Measurements from ENCODE around the gene KSR2.

GRCh38 chr12:117908411-117908810 lies 60.4 kb downstream of the KSR2 start:
- TF ChIP-seq, protein P1, sequence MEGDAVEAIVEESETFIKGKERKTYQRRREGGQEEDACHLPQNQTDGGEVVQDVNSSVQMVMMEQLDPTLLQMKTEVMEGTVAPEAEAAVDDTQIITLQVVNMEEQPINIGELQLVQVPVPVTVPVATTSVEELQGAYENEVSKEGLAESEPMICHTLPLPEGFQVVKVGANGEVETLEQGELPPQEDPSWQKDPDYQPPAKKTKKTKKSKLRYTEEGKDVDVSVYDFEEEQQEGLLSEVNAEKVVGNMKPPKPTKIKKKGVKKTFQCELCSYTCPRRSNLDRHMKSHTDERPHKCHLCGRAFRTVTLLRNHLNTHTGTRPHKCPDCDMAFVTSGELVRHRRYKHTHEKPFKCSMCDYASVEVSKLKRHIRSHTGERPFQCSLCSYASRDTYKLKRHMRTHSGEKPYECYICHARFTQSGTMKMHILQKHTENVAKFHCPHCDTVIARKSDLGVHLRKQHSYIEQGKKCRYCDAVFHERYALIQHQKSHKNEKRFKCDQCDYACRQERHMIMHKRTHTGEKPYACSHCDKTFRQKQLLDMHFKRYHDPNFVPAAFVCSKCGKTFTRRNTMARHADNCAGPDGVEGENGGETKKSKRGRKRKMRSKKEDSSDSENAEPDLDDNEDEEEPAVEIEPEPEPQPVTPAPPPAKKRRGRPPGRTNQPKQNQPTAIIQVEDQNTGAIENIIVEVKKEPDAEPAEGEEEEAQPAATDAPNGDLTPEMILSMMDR (conservative IDR thresholded peaks at IDR 0.05): no peak
- TF ChIP-seq EZH2 (IDR thresholded peaks at IDR 0.05; ENCODE audit: low read depth): no peak
